HCEC 1CT (cell line): ENCODE measurements around the gene TRAF3.

ENCODE experiments used
- DNase-seq: peaks from one replicate; pipeline ENCODE4 v3.0.0-alpha.2; 2017

The TRAF3 gene

DNA sequence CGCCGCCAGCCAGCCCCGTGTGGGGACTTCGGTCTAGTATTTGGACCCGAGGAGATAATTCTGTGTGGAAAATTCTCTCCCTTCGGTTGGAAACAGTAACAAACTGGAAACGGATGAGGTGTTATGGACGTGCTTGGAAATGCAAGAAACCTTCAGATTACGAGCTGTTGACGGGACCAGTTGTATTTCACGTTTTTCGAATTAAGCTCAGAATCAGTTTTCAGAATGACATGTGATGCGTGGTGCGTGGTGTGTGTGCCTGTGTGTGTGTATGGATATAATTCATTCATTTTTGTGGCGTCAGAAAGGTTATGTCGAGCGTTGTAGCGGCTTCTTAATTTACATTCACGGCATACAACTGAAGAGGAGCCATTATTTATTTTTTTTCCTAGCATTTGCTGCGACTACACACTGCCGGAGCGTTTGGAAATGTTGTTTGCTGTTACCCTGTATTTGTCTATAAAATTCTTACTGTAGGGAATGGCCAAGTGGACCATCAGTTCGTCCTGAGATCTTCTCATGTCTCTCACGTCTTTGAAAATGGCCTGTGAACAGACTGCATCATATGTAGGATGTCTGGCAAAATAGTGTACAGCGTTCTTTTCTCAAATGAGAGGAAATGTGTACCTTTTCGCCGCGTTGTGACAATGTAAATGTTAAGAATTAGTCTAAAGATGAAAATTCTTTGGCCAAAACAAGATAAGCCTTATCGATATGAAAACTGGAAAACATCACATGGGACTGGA is 1.3 kb downstream of the TRAF3 start:
- DNase-seq: peak; percentile 25

- DNase-seq: no peak
Observed at GRCh38 chr14:102779084-102779462, 1.8 kb downstream of the TRAF3 start.

DNA sequence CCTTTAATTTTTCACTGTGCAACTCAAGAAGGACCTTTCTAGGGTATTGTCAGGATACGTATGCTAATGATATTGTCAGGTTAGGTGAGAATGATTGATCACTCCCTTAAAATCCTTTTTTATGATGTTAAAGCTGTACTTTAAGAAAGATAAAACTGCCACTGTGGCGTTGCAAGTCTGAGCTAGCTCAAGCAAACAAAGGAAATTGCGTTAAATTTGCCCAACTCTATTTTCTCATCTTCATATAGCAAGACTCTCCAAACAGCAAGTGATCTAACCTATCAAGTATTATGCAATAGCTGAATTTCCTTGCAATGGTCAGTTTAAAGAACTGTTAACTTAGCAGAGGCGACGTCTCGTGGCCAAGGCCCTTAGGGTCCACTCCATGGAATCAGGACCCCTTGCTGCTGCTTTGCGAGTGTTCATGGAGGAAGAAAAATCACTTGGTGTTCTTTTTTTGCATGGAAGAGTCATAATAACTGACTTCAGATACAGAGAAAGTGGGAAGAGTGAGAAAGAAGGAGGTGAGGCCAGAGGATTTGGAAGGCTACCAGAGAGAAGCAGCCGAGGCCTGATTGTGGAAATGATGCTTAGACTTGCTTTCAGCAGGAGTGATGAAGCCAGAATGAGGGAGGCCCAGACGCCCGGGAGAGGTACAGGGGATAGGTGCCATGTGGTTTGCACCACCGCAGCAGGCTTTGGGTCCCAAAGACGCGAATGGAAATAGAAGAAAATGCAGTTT is 2.5 kb downstream of the TRAF3 start:
- DNase-seq: no peak

GRCh38 chr14:102781063-102781462 is 3.8 kb downstream of the TRAF3 start:
- no peak for DNase-seq

DNA sequence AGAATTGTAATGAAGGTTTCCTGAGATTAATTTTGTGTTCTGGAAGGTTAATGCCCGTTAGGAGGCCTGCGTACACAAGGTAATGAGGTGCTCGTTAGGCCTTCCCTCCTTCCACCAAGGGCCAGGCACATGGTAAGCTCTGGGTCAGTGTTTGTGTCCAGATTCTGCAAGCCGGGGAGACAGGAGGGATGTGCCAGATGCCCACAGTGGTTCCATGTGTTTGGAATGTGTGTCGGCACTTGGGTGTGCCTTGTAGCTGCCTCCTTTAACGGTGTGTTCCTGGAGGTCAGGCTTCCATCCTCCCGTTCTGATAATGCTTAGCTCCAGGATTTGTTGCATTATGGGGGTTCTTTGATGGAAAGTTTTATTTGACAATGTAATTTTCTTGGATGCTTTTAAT is 5.7 kb downstream of the TRAF3 start:
- no peak for DNase-seq

- no peak for DNase-seq
Observed at GRCh38 chr14:102784892-102785594, 7.8 kb downstream of the TRAF3 start.

GRCh38 chr14:102785595-102785963 is 8.3 kb downstream of the TRAF3 start:
- DNase-seq: no peak

DNA sequence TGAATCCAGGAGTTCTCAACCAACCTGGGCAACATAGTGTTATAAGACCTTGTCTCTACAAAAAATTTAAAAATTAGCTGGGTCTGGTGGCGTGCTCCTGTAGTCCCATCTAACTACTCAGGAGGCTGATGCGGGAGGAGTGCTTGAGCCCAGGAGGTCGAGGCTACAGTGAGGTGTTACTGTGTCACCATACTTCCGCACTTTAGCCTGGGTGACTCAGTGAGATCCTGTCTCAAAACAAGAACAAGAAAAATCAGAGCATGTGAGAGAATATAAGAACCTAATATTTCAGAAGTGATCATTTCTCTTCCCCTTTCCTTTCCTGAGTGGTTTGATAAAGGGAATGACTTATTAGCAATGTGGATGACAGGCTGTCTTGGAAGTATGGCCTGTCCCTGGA is 9.5 kb downstream of the TRAF3 start:
- DNase-seq: peak; percentile 18

- DNase-seq: no peak
Observed at GRCh38 chr14:102789349-102789748, 12.1 kb downstream of the TRAF3 start.

DNA sequence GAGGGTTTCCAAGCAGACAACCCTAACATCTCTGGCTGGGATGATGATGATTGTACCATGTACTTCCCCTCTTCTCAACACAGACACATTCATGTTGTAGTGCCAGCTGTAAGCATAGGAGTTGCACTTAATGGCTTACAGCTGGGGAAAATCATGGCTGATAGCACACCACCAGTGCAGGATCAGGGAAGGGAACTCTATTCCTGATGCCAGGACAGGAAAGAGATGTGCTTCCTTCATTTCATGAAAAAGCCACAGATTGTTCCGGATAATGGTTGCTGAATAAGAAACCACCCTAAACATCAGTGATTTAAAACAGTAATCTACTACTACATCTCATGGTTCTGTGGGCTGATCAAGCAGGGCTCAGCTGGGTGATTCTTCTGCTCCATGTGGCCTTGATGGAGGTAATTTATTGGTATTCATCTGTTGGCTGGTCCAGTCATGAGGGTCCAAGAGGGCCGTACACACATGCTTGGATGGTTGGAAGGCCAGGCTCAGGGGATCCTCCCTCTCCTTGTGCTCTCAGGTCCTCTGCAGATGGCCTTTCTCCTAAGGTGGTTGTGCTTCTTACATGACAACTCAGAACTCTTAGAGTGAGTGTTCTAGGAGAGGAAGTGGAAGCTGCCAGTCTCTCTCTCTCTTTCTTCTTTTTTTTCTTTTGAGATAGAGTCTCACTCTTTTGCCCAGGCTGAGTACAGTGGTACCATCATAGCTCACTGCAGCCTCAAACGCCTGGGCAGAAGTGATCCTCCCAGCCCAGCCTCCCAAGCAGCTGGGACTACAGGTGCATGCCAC is 16.5 kb downstream of the TRAF3 start:
- DNase-seq: no peak

DNA sequence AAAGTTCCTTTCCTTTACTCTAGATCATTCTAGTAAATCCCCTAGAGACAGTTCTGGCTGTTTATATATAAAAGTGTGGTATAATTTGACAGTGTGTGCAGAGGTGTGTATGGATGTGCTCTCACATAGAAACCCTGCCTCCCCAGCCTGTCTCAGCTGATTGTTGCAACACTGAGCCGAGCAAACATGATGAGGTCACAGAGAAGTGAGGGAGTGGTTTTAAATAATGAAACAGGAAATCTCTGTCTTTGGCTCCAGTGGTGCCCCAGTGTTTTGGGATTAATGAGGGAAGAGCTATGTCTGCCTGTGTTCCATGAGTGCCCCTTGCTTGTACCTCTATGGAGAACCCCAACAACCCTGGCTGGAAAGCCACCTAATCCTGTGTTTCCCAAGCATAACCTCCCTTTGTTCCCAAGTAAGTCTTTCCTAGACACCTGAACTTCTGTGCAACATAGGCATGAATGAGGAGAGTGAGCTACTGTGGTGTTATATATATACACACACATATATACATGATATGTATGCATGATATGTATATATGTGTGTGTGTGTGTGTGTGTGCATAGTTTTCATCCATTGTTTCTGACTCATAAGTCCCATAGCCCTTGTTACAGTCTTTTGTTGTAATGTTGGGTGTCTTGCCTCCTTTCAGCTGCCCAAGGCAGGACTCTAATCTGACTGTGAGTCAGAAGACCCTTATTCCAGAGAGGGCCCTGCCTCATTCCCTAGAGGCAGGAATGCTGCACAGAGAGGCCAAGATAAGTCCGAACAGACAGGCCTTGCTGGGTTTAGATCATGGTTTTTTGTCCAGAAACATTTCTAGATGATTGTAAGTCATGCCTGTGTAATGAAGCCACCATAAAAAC is 18.0 kb downstream of the TRAF3 start:
- peak; percentile 77 for DNase-seq

- DNase-seq: no peak
Observed at GRCh38 chr14:102796661-102797190, 19.5 kb downstream of the TRAF3 start.

- DNase-seq: no peak
Observed at GRCh38 chr14:102798926-102799325, 21.7 kb downstream of the TRAF3 start.

DNA sequence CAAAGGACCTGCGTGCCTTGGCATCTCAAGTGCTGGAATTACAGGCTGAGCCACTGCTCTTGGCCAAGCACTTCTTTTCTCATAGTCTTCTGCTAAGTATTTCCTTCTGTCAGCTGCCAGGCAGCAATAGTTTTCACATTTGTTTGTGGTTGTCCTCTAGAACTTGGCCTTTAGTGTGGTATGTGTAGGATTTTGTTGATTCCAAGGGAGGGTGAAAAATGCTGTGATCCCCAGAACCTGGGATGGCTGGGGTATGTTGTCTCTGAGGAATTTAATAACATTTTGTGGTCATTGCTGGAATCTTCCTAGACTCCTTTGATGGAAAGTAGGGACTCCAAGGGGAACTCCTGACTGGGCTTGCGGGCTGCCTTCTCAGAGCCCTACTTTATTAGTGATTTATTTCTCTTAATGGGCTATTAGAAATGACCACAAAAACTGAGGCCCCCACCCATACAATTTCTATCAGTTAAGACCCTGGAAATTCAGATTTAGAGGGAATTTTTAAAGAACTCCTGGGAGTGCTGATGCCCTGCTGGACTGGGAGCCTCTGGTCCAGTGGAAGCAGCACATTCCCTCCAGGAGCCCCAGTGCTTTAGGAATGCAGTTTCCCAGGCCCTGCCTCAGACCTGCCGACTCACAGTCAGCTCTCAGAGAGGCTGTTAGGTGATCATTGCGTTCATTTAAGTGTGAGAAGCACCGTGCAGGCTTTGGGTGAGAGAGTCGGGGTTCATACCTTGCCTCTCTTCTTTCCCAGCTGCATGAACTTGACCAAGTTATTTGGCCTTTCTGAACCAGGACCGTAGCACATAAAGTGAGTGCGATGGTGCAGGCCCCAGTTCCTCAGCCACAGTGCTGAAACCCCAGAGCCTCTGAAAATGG is 22.7 kb downstream of the TRAF3 start:
- DNase-seq: peak; percentile 33

DNA sequence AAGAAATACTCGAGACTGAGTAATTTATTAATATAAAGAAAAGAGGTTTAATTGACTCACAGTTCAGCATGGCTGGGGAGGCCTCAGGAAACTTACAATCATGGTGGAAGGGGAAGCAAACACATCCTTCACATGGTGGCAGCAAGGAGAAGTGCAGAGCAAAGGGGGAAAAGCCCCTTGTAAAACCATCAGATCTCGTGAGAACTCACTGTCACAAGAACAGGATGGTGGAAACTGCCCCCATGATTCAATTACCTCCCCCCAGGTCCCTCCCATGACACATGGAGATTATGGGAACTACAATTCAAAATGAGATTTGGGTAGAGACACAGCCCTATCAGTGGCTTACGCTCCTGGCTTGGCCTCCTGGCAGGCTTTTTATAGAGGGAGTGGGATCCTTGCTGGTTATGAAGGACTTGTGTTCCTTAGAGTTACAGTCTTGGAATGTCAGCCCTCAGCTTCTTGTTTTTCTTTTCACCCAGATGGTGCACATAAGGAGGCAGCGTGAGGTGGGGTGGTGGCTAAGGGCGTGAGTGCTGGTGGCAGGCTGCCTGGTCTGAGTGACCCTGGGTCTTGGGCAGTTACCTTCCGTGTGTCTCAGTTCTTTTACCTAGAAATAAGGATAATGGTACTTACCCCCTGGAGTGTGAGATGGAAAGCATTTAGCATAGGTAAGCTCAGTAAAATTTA is 25.7 kb downstream of the TRAF3 start:
- no peak for DNase-seq

GRCh38 chr14:102804858-102805257 is 27.6 kb downstream of the TRAF3 start:
- DNase-seq: no peak

DNA sequence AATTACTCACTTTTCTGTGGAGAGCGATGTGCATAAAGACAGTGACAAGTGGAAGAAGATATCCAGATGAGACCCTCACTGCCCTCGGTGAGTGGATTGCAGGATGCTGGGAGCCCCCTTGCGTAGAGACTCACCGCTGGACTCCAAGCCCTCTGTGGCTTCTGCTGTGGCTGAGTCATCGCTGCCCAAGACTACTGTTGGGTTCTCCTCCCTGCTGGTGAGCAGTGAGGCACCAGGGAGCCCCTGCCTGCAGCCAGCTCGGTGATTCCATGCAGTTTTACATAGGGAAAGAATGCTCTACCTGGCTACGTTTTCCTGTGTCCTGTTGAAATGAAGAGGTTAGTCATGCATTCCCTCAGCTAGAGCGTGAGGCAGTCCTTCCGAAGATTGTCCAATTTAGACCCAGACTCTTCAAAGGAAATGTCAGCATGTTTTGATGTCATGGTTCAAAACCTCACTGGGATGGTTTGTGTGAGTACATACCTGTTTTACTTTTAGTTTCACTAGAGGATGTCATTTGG is 28.2 kb downstream of the TRAF3 start:
- no peak for DNase-seq

- no peak for DNase-seq
Observed at GRCh38 chr14:102805941-102806340, 28.7 kb downstream of the TRAF3 start.

- DNase-seq: no peak
Observed at GRCh38 chr14:102806447-102806846, 29.2 kb downstream of the TRAF3 start.

- DNase-seq: no peak
Observed at GRCh38 chr14:102807013-102807406, 29.8 kb downstream of the TRAF3 start.
